DOHH2 (cell line): ENCODE measurements around the gene MRGPRD.

Experiments
- H3F3A ChIP-seq: fragments of 200-600 bp; sonication (generic), shearing (Covaris generic); 2 replicates; pipeline ENCODE4 v1.6.0; 2016; ENCODE audit warnings: antibody characterized with exemption, mild to moderate bottlenecking; ENCODE audit not compliant: control insufficient read depth, insufficient read depth
- H3K27ac ChIP-seq: fragments of 200-600 bp; sonication (generic); 2 replicates; pipeline ENCODE4 v1.5.1; 2014; ENCODE audit warnings: low read depth, mild to moderate bottlenecking, low read length, moderate library complexity
- H3K27me3 ChIP-seq: fragments of 200-600 bp; sonication (generic); 2 replicates; pipeline ENCODE4 v1.6.1; 2014; ENCODE audit warnings: mild to moderate bottlenecking, low read length, mixed read lengths; ENCODE audit not compliant: control insufficient read depth
- H3K36me3 ChIP-seq: fragments of 200-600 bp; sonication (generic); 2 replicates; pipeline ENCODE4 v1.6.1; 2014; ENCODE audit warnings: mild to moderate bottlenecking, low read length, moderate library complexity, mixed read lengths; ENCODE audit not compliant: control insufficient read depth
- H3K4me1 ChIP-seq: fragments of 200-600 bp; sonication (generic); 2 replicates; pipeline ENCODE4 v1.6.1; 2014; ENCODE audit warnings: mild to moderate bottlenecking, low read length, mixed read lengths; ENCODE audit not compliant: control insufficient read depth
- H3K4me2 ChIP-seq: fragments of 200-600 bp; sonication (generic); 2 replicates; pipeline ENCODE4 v1.6.0; 2014; ENCODE audit warnings: mild to moderate bottlenecking, low read length, moderate library complexity
- H3K4me3 ChIP-seq: fragments of 200-600 bp; sonication (generic); 2 replicates; pipeline ENCODE4 v1.5.1; 2014; ENCODE audit warnings: mild to moderate bottlenecking, low read length, mixed read lengths
- H3K79me2 ChIP-seq: fragments of 200-600 bp; sonication (generic); 2 replicates; pipeline ENCODE4 v1.6.1; 2014; ENCODE audit warnings: mild to moderate bottlenecking, low read length, mixed read lengths; ENCODE audit not compliant: control insufficient read depth
- H3K9me2 ChIP-seq: fragments of 200-600 bp; sonication (generic); replicated peaks from 2 replicates; pipeline ENCODE4 v1.6.1; 2014; ENCODE audit warnings: mild to moderate bottlenecking, low read length, mixed read lengths; ENCODE audit not compliant: control insufficient read depth
- H3K9me3 ChIP-seq: fragments of 200-600 bp; sonication (generic); 2 replicates; pipeline ENCODE4 v1.6.1; 2014; ENCODE audit warnings: antibody characterized with exemption, low read length, mixed read lengths; ENCODE audit not compliant: control insufficient read depth, insufficient read depth
- H4K20me1 ChIP-seq: fragments of 200-600 bp; sonication (generic); 2 replicates; pipeline ENCODE4 v1.6.0; 2014; ENCODE audit warnings: low read depth, mild to moderate bottlenecking, antibody characterized with exemption, low read length, moderate library complexity; ENCODE audit not compliant: control insufficient read depth, insufficient read depth
- CTCF ChIP-seq: fragments of 200-600 bp; sonication (generic); IDR thresholded peaks from one replicate; pipeline ENCODE4 v1.5.1; 2014; ENCODE audit warnings: antibody characterized with exemption, mild to moderate bottlenecking, low read depth, low read length; ENCODE audit not compliant: poor library complexity, severe bottlenecking
- EZH2phosphoT487 ChIP-seq: fragments of 200-600 bp; sonication (generic); IDR thresholded peaks from 2 replicates; pipeline ENCODE4 v1.6.1; 2017; ENCODE audit warnings: borderline replicate concordance, mild to moderate bottlenecking, antibody characterized with exemption, low read length, moderate library complexity, mixed read lengths

The MRGPRD gene

DNA sequence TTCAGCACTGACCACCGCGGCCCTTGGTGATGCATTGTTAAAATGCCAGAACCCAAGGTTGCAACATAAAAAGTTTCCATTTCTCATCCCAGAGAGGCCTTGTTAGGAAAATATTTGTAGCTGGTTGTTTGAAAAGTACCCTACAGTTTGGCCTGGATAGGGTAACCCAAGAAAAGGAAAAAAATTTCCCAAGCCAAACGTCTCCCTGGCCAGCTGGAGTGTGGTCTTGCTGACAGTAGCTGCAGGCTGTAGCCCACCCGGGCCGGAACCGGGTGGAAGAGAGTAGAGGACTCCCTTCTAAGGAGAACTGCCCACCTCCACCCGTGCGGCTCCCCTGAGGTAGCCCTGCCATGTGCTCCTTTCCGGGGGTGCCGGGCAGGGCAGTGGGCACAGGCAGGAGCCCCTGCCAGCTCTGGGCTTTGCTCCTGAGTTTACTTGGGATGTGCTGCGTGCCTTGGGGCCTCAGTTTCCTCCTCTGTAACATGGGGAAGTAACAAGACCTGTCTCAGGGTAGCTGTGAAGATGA, 38.6 kb downstream of the MRGPRD start:
- Histone ChIP-seq H4K20me1 (no peaks in the 10 kb centered on the region), H3F3A (no peaks in the 10 kb centered on the region), H3K4me3 (no peak overlapping the region), H3K9me2 (no peaks in the 10 kb centered on the region), H3K27ac (no peak overlapping the region), H3K36me3 (peaks cover 11% of the 10 kb centered on the region; the same call in 1 of the 2 replicates), H3K79me2 (no peaks in the 10 kb centered on the region), H3K9me3 (no peaks in the 10 kb centered on the region), H3K27me3 (no peaks in the 10 kb centered on the region), H3K4me1 (no peaks in the 10 kb centered on the region), H3K4me2 (no peak overlapping the region)
- TF ChIP-seq CTCF (no peak), EZH2phosphoT487 (no peak)

DNA sequence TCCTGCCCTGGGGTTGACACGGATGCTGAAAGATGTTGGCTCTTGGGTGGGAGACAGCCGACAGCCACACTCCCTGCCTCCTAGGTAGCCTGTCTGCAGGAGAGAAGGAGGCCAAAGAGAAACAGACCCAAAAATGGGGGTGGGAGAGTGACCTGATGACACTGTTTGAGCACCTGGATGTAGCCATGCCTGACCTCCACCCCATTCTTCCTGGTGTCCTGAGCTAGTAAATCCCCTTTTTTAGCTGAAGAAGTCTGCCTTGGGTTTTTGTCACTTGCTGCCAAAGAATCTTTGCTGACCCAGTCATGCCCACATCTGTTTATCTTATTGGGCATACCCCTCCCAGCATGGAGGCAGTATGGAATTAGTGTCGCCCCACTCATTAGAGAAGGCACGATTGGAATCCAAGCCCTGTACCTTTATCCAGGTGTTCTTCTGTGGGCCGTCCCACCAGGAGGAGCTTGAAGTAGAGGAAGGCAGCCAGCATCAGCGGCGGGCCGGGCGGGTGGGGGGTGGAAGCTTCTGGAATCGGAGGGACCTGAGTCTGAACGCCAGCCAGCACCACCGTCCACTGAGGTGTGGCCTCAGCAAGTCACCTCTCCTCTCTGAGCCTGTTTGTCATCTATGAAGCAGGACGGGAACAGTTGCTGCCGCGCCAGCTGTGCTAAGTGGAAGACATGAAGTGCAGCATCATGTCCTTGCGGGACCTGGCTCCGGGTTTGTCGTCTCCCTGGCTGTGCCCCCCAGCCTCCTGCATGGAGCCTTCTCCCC, 39.3 kb downstream of the MRGPRD start:
- Histone ChIP-seq H4K20me1 (no peaks in the 10 kb centered on the region), H3K79me2 (no peaks in the 10 kb centered on the region), H3K9me3 (no peaks in the 10 kb centered on the region), H3K27ac (no peak overlapping the region), H3K4me3 (no peak overlapping the region), H3K36me3 (peaks cover 16% of the 10 kb centered on the region), H3F3A (no peaks in the 10 kb centered on the region), H3K27me3 (no peaks in the 10 kb centered on the region), H3K9me2 (no peaks in the 10 kb centered on the region), H3K4me1 (no peaks in the 10 kb centered on the region), H3K4me2 (no peak overlapping the region)
- TF ChIP-seq CTCF = no peak
- TF ChIP-seq EZH2phosphoT487 = no peak

DNA sequence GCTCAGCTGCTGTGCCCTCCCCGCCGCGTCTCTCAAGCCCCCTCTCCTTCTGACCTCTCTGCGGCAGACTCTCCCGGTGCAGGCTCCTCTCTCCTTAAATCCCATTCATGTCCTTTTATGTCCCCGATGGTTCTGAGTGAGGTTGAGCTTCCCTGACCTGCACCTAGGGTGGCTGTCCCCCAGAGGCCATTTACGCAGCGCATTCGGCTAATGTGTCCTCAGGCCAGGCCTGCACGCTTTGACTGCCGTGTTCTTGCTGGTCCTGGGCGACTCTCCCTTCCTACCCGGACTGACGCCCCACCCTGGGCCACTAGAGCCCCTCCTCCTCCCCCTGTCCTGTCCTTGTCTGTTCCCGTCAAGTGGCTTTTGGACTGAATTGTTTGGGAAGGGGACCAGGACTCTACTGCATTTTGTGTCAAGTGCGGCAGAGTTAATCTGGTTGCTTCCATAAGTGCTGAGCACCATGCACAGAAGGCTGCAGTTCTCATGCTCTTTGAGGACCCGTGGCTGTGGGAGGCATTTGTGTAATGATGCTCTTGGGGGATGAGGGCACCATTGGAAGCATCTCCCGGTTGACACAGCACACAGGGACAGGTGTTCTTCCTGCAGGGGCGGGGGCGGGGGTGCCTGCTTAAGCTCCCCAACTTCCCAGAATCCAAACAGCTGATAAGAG, 40.0 kb downstream of the MRGPRD start:
- Histone ChIP-seq H3K9me2 (no peaks in the 10 kb centered on the region), H3K4me2 (no peak overlapping the region), H3K27me3 (no peaks in the 10 kb centered on the region), H3K4me1 (no peaks in the 10 kb centered on the region), H3K27ac (no peak overlapping the region), H3K4me3 (no peak overlapping the region), H3F3A (no peaks in the 10 kb centered on the region), H3K79me2 (no peaks in the 10 kb centered on the region), H4K20me1 (no peaks in the 10 kb centered on the region), H3K9me3 (no peaks in the 10 kb centered on the region), H3K36me3 (peaks cover 20% of the 10 kb centered on the region)
- TF ChIP-seq CTCF = no peak
- no peak for TF ChIP-seq EZH2phosphoT487
